Activated CD4-positive, alpha-beta T cell treated with anti-CD3 and anti-CD28 coated beads, Interleukin-2, amount 10 ng/mL, durations not matched to agents 7 days and 5 days (primary cell): Measurements from ENCODE around the gene NDRG4. TPM values are rescaled to one million over a fixed set of nuclear protein-coding genes. Genes with fewer than 3 reads are reported as not detected.

Experiments
- CTCF ChIA-PET: fragments of 350-600 bp; sonication (Branson Sonifier 250); formaldehyde crosslinking; loops from one replicate; lab custom pipeline; 2021; ENCODE audit warnings: antibody characterized with exemption; lab: Charles Lee
- POLR2A ChIA-PET: fragments of 350-600 bp; sonication (Branson Sonifier 250); formaldehyde crosslinking; loops from one replicate; lab custom pipeline; 2021; ENCODE audit warnings: antibody characterized with exemption; lab: Charles Lee
- DNase-seq: peaks from one replicate; pipeline ENCODE4 v3.0.0-alpha.2; 2020
- H3K27ac Mint-ChIP-seq: one replicate; pipeline ENCODE4 v1.8.0; 2021; ENCODE audit warnings: mild to moderate bottlenecking, moderate library complexity, mixed read lengths
- H3K27me3 Mint-ChIP-seq: one replicate; pipeline ENCODE4 v1.8.0; 2021; ENCODE audit warnings: mixed read lengths
- H3K36me3 Mint-ChIP-seq: one replicate; pipeline ENCODE4 v1.8.0; 2021; ENCODE audit warnings: low read depth, mixed read lengths
- H3K4me1 Mint-ChIP-seq: one replicate; pipeline ENCODE4 v1.8.0; 2021; ENCODE audit warnings: mixed read lengths
- H3K4me3 Mint-ChIP-seq: one replicate; pipeline ENCODE4 v1.8.0; 2021; ENCODE audit warnings: mild to moderate bottlenecking, moderate library complexity, mixed read lengths
- H3K9me3 Mint-ChIP-seq: one replicate; pipeline ENCODE4 v1.8.0; 2021; ENCODE audit warnings: mixed read lengths
- total RNA-seq, 2 experiments: library from RNA; stranded (reverse); gene quantifications; one replicate each; pipeline ENCODE4 v1.2.3, GENCODE V29; 2021

The NDRG4 gene
- total RNA-seq, 2 experiments from 2014 or later = 0.69 to 0.97 TPM

GRCh38 chr16:58501242-58502131, 1.5 kb downstream of the NDRG4 start:
- peak; percentile 49 for DNase-seq
- Mint-ChIP-seq H3K27ac (peak overlapping the region; percentile 71), H3K36me3 (no peaks in the 10 kb centered on the region), H3K27me3 (peaks cover 2% of the 10 kb centered on the region), H3K4me1 (peaks cover 12% of the 10 kb centered on the region), H3K9me3 (no peaks in the 10 kb centered on the region), H3K4me3 (peak overlapping the region; percentile 66)
- ChIA-PET POLR2A (no interaction called here), CTCF (no interaction called here)

DNA sequence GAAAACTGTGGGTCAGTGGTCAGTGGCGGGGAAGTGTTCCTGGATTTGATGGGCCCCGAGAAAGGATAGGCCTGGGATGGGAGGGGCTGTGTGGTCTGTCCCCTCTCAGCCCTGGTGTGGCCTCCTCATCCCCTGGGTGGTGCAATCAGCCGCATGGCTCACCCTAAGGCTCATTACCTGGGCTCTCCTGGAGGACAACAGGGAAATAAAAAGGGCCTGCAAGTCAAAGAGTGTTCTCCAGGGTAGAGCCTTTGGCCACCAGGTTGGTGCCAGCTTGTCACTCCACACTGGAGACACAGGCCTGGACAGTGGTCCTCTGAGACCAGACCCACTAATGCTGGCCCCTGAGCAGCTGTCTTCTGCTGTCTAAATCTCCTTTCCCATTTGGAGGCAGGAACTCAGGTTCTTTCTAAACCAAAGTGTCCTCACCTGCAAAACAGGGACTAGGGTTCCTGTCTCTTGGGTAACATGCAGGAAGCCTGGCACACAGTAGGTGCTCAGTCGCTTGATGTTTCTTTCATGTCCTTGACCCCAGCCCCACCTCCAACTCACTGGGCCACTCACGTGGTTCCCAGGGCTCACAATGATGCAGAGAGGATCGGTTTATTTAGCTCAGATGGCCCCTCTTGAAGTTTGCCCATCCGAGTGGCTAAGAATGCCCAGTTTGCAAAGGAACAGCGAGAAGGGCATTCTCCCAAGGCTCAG, 2.4 kb downstream of the NDRG4 start:
- ChIA-PET CTCF (no interaction called here), POLR2A (no interaction called here)
- H3K4me3 Mint-ChIP-seq = peak overlapping the region; percentile 13
- no peaks in the 10 kb centered on the region for H3K9me3 Mint-ChIP-seq
- DNase-seq = no peak
- no peak overlapping the region for H3K27ac Mint-ChIP-seq
- H3K4me1 Mint-ChIP-seq = peaks cover 12% of the 10 kb centered on the region
- H3K27me3 Mint-ChIP-seq = peaks cover 2% of the 10 kb centered on the region
- H3K36me3 Mint-ChIP-seq = no peaks in the 10 kb centered on the region

DNA sequence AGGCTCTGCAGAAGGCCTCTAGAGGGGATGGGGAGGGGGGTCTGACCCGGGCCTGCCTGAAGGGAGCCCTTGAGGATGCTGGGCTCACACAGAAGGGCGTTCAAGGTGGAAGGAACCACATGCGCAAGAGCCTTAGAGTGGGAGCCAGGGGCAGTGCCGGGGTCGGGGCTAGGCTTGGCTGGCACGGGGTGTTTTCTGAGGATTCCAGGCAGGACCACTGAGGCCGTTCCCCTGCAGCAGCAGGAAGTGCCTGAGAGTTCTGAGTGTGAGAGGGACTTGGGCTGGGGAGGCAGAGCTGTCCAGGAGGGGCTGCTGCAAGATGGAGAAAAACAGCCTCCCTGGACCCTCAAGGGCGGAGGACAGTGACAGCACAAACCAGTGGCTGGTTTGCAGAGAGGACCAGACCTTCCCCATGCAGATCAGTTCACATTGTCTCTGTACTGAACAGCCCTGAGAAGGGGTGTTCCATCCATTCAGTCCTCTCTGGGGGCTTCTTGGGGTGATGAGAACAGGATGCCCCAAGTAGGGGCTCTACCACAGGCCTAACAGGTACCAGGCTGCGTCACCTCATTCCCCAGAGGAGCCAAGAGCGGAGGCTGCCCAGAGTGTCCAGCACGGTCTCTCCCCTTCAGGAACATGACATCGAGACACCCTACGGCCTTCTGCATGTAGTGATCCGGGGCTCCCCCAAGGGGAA, 3.4 kb downstream of the NDRG4 start:
- peaks cover 12% of the 10 kb centered on the region for H3K4me1 Mint-ChIP-seq
- ChIA-PET CTCF (no interaction called here), POLR2A (no interaction called here)
- DNase-seq = no peak
- H3K27ac Mint-ChIP-seq = no peak overlapping the region
- H3K27me3 Mint-ChIP-seq = peaks cover 2% of the 10 kb centered on the region
- no peaks in the 10 kb centered on the region for H3K9me3 Mint-ChIP-seq
- H3K36me3 Mint-ChIP-seq = no peaks in the 10 kb centered on the region
- H3K4me3 Mint-ChIP-seq = no peak overlapping the region

- Mint-ChIP-seq H3K27me3 (no peaks in the 10 kb centered on the region), H3K4me3 (no peak overlapping the region), H3K9me3 (no peaks in the 10 kb centered on the region), H3K36me3 (no peaks in the 10 kb centered on the region), H3K27ac (no peak overlapping the region), H3K4me1 (peaks cover 12% of the 10 kb centered on the region)
- CTCF ChIA-PET = no interaction called here
- DNase-seq = no peak
- POLR2A ChIA-PET = no interaction called here
Observed at GRCh38 chr16:58503863-58504688, 4.1 kb downstream of the NDRG4 start.

DNA sequence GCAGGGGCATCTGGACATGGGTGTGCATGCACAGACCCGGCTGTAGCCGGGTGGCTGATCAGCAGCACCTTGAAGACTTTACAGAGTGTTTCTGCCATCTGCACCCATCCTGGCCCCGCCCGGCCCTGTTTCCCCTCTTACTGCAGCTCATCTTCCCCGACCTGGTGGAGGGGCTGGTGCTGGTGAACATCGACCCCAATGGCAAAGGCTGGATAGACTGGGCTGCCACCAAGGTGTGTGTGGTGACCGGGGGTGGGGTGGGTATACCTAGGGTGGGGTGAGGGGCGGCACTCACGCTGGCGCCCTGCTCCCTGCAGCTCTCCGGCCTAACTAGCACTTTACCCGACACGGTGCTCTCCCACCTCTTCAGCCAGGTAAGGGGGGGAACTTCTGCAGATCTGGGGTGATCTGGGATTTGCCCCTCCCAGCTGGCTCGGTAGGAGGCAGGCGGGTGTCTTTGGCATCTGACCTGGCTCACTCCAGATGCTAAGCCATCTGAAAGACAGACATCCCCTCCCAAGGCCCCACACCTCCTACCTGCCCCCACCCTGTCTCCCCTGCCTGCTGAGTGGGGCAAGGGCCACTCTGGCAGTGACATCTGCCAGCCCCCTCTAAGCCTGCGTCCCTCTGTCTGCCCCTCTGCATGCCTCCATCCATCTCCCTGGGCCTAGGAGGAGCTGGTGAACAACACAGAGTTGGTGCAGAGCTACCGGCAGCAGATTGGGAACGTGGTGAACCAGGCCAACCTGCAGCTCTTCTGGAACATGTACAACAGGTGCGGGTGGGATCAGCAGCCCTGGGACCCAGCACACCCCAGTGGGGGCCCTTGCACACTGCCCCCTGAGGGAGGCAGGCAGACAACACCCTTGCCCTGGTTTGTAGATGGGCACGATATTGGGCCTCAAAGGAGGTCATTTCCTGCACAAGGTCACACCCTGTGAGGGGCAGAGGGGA, 6.6 kb downstream of the NDRG4 start:
- ChIA-PET CTCF (interaction anchor here (1.7 kb wide), 1 partner anchor 19 kb away, joined by 4 read pairs; no protein-coding TSS in a partner anchor), POLR2A (no interaction called here)
- Mint-ChIP-seq H3K27me3 (no peaks in the 10 kb centered on the region), H3K36me3 (no peaks in the 10 kb centered on the region), H3K4me3 (no peak overlapping the region), H3K4me1 (peaks cover 2% of the 10 kb centered on the region), H3K27ac (no peak overlapping the region), H3K9me3 (no peaks in the 10 kb centered on the region)
- no peak for DNase-seq

- H3K9me3 Mint-ChIP-seq = no peaks in the 10 kb centered on the region
- ChIA-PET CTCF (no interaction called here), POLR2A (no interaction called here)
- H3K27ac Mint-ChIP-seq = no peak overlapping the region
- no peaks in the 10 kb centered on the region for H3K36me3 Mint-ChIP-seq
- no peak for DNase-seq
- peaks cover 2% of the 10 kb centered on the region for H3K4me1 Mint-ChIP-seq
- no peak overlapping the region for H3K4me3 Mint-ChIP-seq
- no peaks in the 10 kb centered on the region for H3K27me3 Mint-ChIP-seq
Observed at GRCh38 chr16:58507195-58507962, 7.4 kb downstream of the NDRG4 start.

DNA sequence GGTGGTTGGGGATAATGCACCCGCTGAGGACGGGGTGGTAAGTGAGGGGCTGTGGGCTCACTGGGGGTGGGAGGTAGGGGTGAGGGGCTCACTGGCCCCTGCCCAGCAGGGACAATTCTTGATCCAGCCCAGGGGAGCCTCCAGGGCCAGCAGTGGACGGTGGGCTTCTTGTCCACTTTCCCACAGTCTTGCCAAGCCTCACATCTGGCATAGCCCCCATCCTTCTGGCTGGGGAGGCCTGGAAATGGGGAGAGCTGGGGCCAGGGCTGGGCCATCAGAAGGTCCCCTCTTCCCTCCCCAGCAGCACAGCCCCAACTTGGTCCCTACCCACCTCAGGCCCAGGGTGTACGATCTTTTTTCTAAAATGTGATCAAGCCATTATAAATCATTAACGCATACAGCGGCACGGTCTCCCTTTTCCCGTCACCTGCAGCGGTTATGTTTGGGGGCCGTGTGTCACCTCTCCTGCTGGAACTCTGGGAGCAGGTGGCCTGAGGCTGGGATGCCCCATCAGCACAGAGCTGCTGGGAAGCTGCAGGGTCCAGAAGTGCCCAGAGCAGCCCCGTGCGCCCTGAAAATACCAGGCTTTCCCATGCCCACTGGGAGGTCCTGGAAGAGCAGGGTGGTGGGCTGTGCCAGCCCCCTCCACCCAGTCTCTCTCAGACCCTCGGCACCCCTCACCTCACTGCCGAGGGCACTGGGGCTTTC, 8.2 kb downstream of the NDRG4 start:
- H3K4me1 Mint-ChIP-seq = peaks cover 2% of the 10 kb centered on the region
- ChIA-PET POLR2A (no interaction called here), CTCF (interaction anchor here (1.0 kb wide), 1 partner anchor 248 kb away, joined by 3 read pairs; no protein-coding TSS in a partner anchor)
- no peaks in the 10 kb centered on the region for H3K9me3 Mint-ChIP-seq
- DNase-seq = no peak
- no peak overlapping the region for H3K4me3 Mint-ChIP-seq
- no peaks in the 10 kb centered on the region for H3K36me3 Mint-ChIP-seq
- H3K27me3 Mint-ChIP-seq = no peaks in the 10 kb centered on the region
- H3K27ac Mint-ChIP-seq = no peak overlapping the region

DNA sequence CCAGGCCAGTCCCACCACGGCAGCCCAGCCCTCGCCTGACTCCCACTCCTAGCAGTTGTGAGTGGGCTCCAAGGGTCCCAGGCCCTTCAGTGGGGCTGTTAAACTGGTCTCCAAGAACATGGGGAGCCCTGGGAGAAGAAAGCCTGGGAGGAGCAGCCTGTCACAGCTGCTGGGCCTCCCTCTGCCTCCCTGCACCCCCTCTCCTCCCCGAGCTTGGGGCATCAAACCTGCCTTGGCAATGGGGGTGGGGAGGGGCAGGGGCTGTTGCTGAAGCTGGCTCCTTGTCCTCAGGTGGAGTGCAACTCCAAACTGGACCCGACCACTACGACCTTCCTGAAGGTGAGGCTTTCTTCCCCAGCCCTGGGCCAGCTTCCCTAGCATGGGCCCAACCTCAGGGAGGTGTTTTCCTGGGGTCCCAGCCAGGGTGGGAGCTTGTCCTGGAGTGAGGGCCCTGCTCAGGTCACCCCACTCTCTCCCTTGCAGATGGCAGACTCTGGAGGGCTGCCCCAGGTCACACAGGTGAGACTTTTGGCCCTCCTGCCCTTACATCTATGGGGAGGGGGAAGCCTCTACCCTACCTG, 8.8 kb downstream of the NDRG4 start:
- CTCF ChIA-PET = interaction anchor here (1.0 kb wide), 1 partner anchor 248 kb away, joined by 3 read pairs; no protein-coding TSS in a partner anchor
- Mint-ChIP-seq H3K36me3 (no peaks in the 10 kb centered on the region), H3K4me3 (no peak overlapping the region), H3K27me3 (no peaks in the 10 kb centered on the region), H3K4me1 (peaks cover 2% of the 10 kb centered on the region), H3K9me3 (no peaks in the 10 kb centered on the region), H3K27ac (no peak overlapping the region)
- DNase-seq = no peak
- POLR2A ChIA-PET = no interaction called here

DNA sequence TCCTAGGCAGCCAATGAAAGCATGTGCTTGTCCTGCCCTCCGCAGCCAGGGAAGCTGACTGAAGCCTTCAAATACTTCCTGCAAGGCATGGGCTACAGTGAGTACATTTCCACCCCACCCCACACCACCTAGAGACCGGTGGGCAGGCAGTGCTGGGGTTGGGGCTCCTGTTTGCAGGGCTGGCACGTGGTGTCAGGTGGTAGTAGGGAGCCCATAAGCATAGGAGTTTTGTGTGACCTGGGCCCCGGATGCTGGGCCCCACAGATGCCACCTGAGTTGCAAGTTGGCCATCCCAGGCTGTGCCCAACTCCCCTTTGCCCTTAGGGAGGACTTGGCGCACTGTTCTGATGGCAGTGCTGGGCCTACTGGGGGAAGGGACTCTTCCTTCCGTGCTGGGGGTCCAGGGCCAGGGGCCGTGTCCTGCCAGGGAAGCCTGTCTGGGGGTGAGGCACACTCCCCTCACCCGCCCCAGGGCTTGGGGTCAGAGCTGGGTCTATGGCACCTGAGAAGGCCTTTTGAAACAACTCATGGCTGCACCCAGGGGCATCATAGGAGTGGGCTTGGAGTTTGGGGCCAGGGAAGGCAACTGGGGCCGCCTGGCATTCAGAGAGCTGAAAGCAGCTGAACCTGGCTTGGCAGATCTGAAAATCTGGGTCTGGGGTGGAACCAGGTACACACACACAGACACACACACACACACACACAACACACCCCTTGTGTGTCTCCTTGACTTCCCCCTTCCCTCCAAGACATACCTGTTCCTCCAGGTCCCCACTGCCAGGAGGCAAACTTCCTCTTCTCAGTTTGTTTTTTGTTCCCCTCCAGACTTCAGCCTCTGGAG, 9.5 kb downstream of the NDRG4 start:
- Mint-ChIP-seq H3K4me1 (peaks cover 2% of the 10 kb centered on the region), H3K4me3 (no peak overlapping the region), H3K9me3 (no peaks in the 10 kb centered on the region), H3K36me3 (no peaks in the 10 kb centered on the region), H3K27ac (no peak overlapping the region), H3K27me3 (no peaks in the 10 kb centered on the region)
- ChIA-PET CTCF (interaction anchor here (1.5 kb wide), 1 partner anchor 247 kb away, joined by 6 read pairs; no protein-coding TSS in a partner anchor), POLR2A (no interaction called here)
- no peak for DNase-seq
